Measurements from ENCODE around the gene OLFM2. TPM values are rescaled to one million over a fixed set of nuclear protein-coding genes. Genes with fewer than 3 reads are reported as not detected.

OLFM2 gene
- total and polyA plus RNA-seq, 2 experiments from 2014 or later: 58.1 to 117 TPM

GRCh38 chr19:9811139-9811538 lies 125.2 kb downstream of the OLFM2 start (continued):
- TF ChIP-seq CREB1 (CRISPR knock-in tag; IDR thresholded peaks at IDR 0.05; ENCODE audit: low read depth) (no peak), EZH2phosphoT487 (IDR thresholded peaks at IDR 0.05; ENCODE audit: unreplicated experiment) (no peak), ETS1 (IDR thresholded peaks at IDR 0.05) (no peak)

GRCh38 chr19:9808855-9809824 lies 127.2 kb downstream of the OLFM2 start:
- peaks cover 5% of the 10 kb centered on the region; the same call in 1 of the 2 replicates for H3K36me3 ChIP-seq (ENCODE audit: insufficient read depth)
- H2AFZ ChIP-seq: no peak overlapping the region
- Mint-ChIP-seq H3K27ac (no peak overlapping the region), H3K4me1 (no peaks in the 10 kb centered on the region), H3K9me3 (no peaks in the 10 kb centered on the region; the same call in 2 of the 3 replicates), H3K27me3 (ENCODE audit: insufficient read depth, low read depth, poor library complexity) (no peaks in the 10 kb centered on the region), H3K4me3 (no peak overlapping the region; the same call in 2 of the 3 replicates), H3K36me3 (ENCODE audit: low read depth) (peaks cover 18% of the 10 kb centered on the region)
- DNase-seq (ENCODE audit: low spot score) (no peak), ATAC-seq (no peak)
- H3K27me3 ChIP-seq (ENCODE audit: insufficient read depth): no peaks in the 10 kb centered on the region
- no peaks in the 10 kb centered on the region for H3F3A ChIP-seq (replicated peaks; ENCODE audit: low read depth)
- H3K79me2 ChIP-seq (replicated peaks; ENCODE audit: insufficient read depth): peaks cover 17% of the 10 kb centered on the region
- H4K20me1 ChIP-seq (replicated peaks; ENCODE audit: insufficient read depth): no peaks in the 10 kb centered on the region; the same call in 1 of the 2 replicates
- no peaks in the 10 kb centered on the region for H3K4me1 ChIP-seq (ENCODE audit: insufficient read depth)
- no peak overlapping the region for H3K27ac ChIP-seq (ENCODE audit: low read depth)
- no peak overlapping the region for H3K4me3 ChIP-seq
- no peaks in the 10 kb centered on the region for H3K9me2 ChIP-seq (ENCODE audit: insufficient read depth)
- H3K4me2 ChIP-seq: no peak overlapping the region
- TF ChIP-seq ZNF462 (CRISPR knock-in tag; IDR thresholded peaks at IDR 0.05) (no peak), NANOG (IDR thresholded peaks at IDR 0.05; ENCODE audit: borderline replicate concordance) (no peak), ZNF331 (CRISPR knock-in tag; IDR thresholded peaks at IDR 0.05; ENCODE audit: low read depth) (no peak), EZH2phosphoT487 (IDR thresholded peaks at IDR 0.05; ENCODE audit: unreplicated experiment) (no peak), POLR2AphosphoS5 (IDR thresholded peaks at IDR 0.05; ENCODE audit: low read depth) (no peak), CTCF (conservative IDR thresholded peaks at IDR 0.05; ENCODE audit: low read depth in 2 of 2) (no peak), EZH2 (IDR thresholded peaks at IDR 0.05; ENCODE audit: low read depth, unreplicated experiment) (no peak), REST (IDR thresholded peaks at IDR 0.05; ENCODE audit: unreplicated experiment) (no peak)
